Ovary (tissue), 3 donors: ENCODE measurements around the gene SLITRK4.

Source experiments
- CTCF ChIP-seq, 3 donors: fragments of 450-650 bp in 2 of 3; fragments of 200-600 bp in 1 of 3; IDR thresholded peaks; one replicate each; pipeline versions ENCODE4 v1.5.1 to v1.8.0; 2016 to 2022; ENCODE audit warnings: antibody characterized with exemption in 3 of 3, mild to moderate bottlenecking in 1 of 3
- EP300 ChIP-seq: sonication (generic); formaldehyde crosslinking; IDR thresholded peaks from one replicate; pipeline ENCODE4 v1.6.1; 2017; ENCODE audit warnings: antibody characterized with exemption
- POLR2A ChIP-seq: fragments of 450-650 bp; IDR thresholded peaks from one replicate; pipeline ENCODE4 v1.6.1; 2017; ENCODE audit warnings: antibody characterized with exemption, mild to moderate bottlenecking, moderate library complexity
- donor health status: DM: no; HTN: no; CAD: no.

GRCh38 chrX:143601809-143602208 is 34.1 kb downstream of the SLITRK4 start:
- TF ChIP-seq CTCF (IDR thresholded peaks at IDR 0.05) (no peak), EP300 (no peak), POLR2A (no peak)
